ENCODE measurements around the gene IFT172. TPM values are rescaled to one million over a fixed set of nuclear protein-coding genes. Genes with fewer than 3 reads are reported as not detected.

IFT172 gene
- total and polyA plus RNA-seq, 2 of the 4 experiments (the other 2 are of a cell fraction) = 18.8 to 25.5 TPM

- Histone ChIP-seq H2AK5ac (ENCODE audit: low read depth, low read length) (no peak overlapping the region), H3K4me2 (ENCODE audit: low read depth, low read length) (no peak overlapping the region), H3K23ac (ENCODE audit: low read depth, low read length) (no peak overlapping the region), H3K79me1 (ENCODE audit: low read depth in 1 of 2, low read length in 2 of 2) (no peaks in the 10 kb centered on the region), H3K4me3 (ENCODE audit: insufficient read depth, low read depth, low read length) (no peak overlapping the region), H3K36me3 (ENCODE audit: control insufficient read depth, insufficient read depth, low read length) (no peaks in the 10 kb centered on the region), H3K9me1 (ENCODE audit: insufficient read depth, low read length) (no peaks in the 10 kb centered on the region), H3K4ac (ENCODE audit: low read depth, low read length) (no peak overlapping the region), H3K27me3 (ENCODE audit: control insufficient read depth, insufficient read depth, low read length) (peaks cover 2% of the 10 kb centered on the region; the same call in 1 of the 2 replicates), H2BK120ac (ENCODE audit: low read depth, low read length) (no peak overlapping the region), H2AK9ac (replicated peaks; ENCODE audit: low read depth, low read length, poor library complexity) (no peak overlapping the region), H4K5ac (ENCODE audit: low read depth, low read length) (no peak overlapping the region), H3K14ac (replicated peaks; ENCODE audit: low read depth, low read length) (no peak overlapping the region), H4K91ac (ENCODE audit: insufficient read depth, low read depth, low read length) (no peak overlapping the region), H2BK5ac (ENCODE audit: low read depth, low read length, poor library complexity, severe bottlenecking) (no peak overlapping the region), H3K4me1 (ENCODE audit: control insufficient read depth, insufficient read depth, low read length) (no peaks in the 10 kb centered on the region), H3K27ac (ENCODE audit: insufficient read depth, low read length) (no peak overlapping the region), H3K56ac (ENCODE audit: extremely low read depth, insufficient read depth, low read length) (no peak overlapping the region), H4K20me1 (ENCODE audit: insufficient read depth, low read length) (no peaks in the 10 kb centered on the region), H2BK20ac (ENCODE audit: low read depth, low read length) (no peak overlapping the region), H4K8ac (ENCODE audit: low read depth in 2 of 2, low read length in 2 of 2) (no peak overlapping the region), H2BK15ac (ENCODE audit: low read depth, low read length) (no peak overlapping the region), H2AFZ (replicated peaks; ENCODE audit: low read length, poor library complexity) (no peak overlapping the region), H3K18ac (ENCODE audit: low read depth, low read length) (no peak overlapping the region), H3K9me3 (ENCODE audit: control insufficient read depth, insufficient read depth, low read length) (no peaks in the 10 kb centered on the region), H3K9ac (ENCODE audit: low read depth, low read length) (no peak overlapping the region)
- no TSS peak for BruUV-seq (replicated peaks)
- in situ Hi-C loops (cut with MboI; ENCODE audit: low sequenced_read_pairs) = no loop called here
- intact Hi-C loops (cut with micrococcal nuclease) = no loop called here
- WGBS, 2 experiments (ENCODE audit: extremely low coverage in 2 of 2, insufficient read length in 1 of 2) = no CpG with 5 or more reads among the region's 4 CpGs
- dilution Hi-C loops (cut with HindIII; ENCODE audit: low sequenced_read_pairs, unreplicated experiment) = no loop called here
- no peak for TF ChIP-seq RAD21 (IDR thresholded peaks at IDR 0.05; ENCODE audit: low read length)
- TF ChIP-seq ELK1 (IDR thresholded peaks at IDR 0.05; ENCODE audit: borderline replicate concordance, low read depth, low read length) = no peak
- no peak for TF ChIP-seq MXI1 (IDR thresholded peaks at IDR 0.05; ENCODE audit: borderline replicate concordance, low read depth, low read length)
- no peak for TF ChIP-seq MAFK (IDR thresholded peaks at IDR 0.05; ENCODE audit: low read depth, low read length)
- TF ChIP-seq SMC3 (IDR thresholded peaks at IDR 0.05; ENCODE audit: low read depth, low read length) = no peak
- TF ChIP-seq NFE2L2 (IDR thresholded peaks at IDR 0.05; ENCODE audit: low read depth, low read length) = no peak
- no peak for TF ChIP-seq CHD1 (IDR thresholded peaks at IDR 0.05; ENCODE audit: low read depth, low read length)
- TF ChIP-seq CTCF (conservative IDR thresholded peaks at IDR 0.05; ENCODE audit: low read depth, low read length) = no peak
- TF ChIP-seq POLR2A (IDR thresholded peaks at IDR 0.05; ENCODE audit: low read depth, low read length) = no peak
- no peak for TF ChIP-seq RFX5 (IDR thresholded peaks at IDR 0.05; ENCODE audit: low read depth, low read length)
- TF ChIP-seq CEBPB (IDR thresholded peaks at IDR 0.05; ENCODE audit: low read depth, low read length) = no peak
- no peak for TF ChIP-seq FOS (IDR thresholded peaks at IDR 0.05; ENCODE audit: low read depth, low read length)
- no peak for TF ChIP-seq RCOR1 (IDR thresholded peaks at IDR 0.05; ENCODE audit: insufficient replicate concordance, low read length)
- DNase-seq = no peak
- CTCF ChIA-PET = no interaction called here
- no peak for ATAC-seq (ENCODE audit: low read depth)
- POLR2A ChIA-PET (ENCODE audit: unreplicated experiment) = no interaction called here
These were observed 67.8 kb downstream of the IFT172 start for GRCh38 chr2:27421660-27422250.
